Body of pancreas (tissue), 4 donors: ENCODE data around the gene CPXM2. TPM values are rescaled to one million over a fixed set of nuclear protein-coding genes. Genes with fewer than 3 reads are reported as not detected.

Source experiments
- ATAC-seq: fragments of 150-250 bp; one replicate; pipeline ENCODE4 v1.9.1; 2016
- DNase-seq, 4 donors: peaks; one replicate each; pipeline ENCODE4 v3.0.0-alpha.2; 2019
- H3K27ac ChIP-seq, 4 donors: fragments of 200-600 bp; sonication (generic); 1 replicate in 3 of 4; 2 replicates in 1 of 4; pipeline versions ENCODE4 v1.5.1 to v1.6.1; 2016 to 2019; ENCODE audit warnings: mild to moderate bottlenecking in 1 of 4, mixed read lengths in 1 of 4, moderate library complexity in 1 of 4
- H3K27me3 ChIP-seq, 2 donors: fragments of 200-600 bp; sonication (generic); one replicate each; pipeline ENCODE4 v1.6.0; 2016; ENCODE audit warnings: mild to moderate bottlenecking in 1 of 2
- H3K36me3 ChIP-seq, 2 donors: fragments of 200-600 bp; sonication (generic); replicated peaks in 1 of 2; 2 replicates each; pipeline ENCODE4 v1.5.1; 2016; ENCODE audit warnings: low read depth in 2 of 2; ENCODE audit not compliant: insufficient read depth in 1 of 2
- H3K4me1 ChIP-seq: fragments of 200-600 bp; sonication (generic); one replicate; pipeline ENCODE4 v1.6.0; 2016
- H3K4me3 ChIP-seq, 2 donors: fragments of 200-600 bp; sonication (generic); 1 replicate in 1 of 2; 2 replicates in 1 of 2; pipeline ENCODE4 v1.5.1; 2016 to 2019
- H3K9me3 ChIP-seq, 3 donors: fragments of 200-600 bp; sonication (generic); 1 replicate in 2 of 3; 2 replicates in 1 of 3; pipeline ENCODE4 v1.5.1; 2016
- POLR2A ChIP-seq, 3 donors: fragments of 450-650 bp; IDR thresholded peaks; one replicate each; pipeline ENCODE4 v1.6.1; 2016; ENCODE audit warnings: antibody characterized with exemption in 3 of 3, mild to moderate bottlenecking in 2 of 3
- WGBS, 2 donors: methylation state at CpG; one replicate each; pipeline ENCODE4 v1.1.5; 2017; 5-methylcytosine and 5-hydroxymethylcytosine counted together
- intact Hi-C: fragments of 100-400 bp; cut with DNase I; formaldehyde crosslinking; loops from one replicate; pipeline ENCODE4 v1.15.1; 2023
- total RNA-seq, 2 donors: library from RNA; depleted of rRNA; stranded (reverse); fragments of >200 nt; gene quantifications; one replicate each; pipeline ENCODE4 v1.1.0, GENCODE V29; 2016
- TF ChIP-seq, protein P1 (sequence below), 7 experiments: fragments of 450-650 bp in 4 of 7; fragments of 200-600 bp in 3 of 7; sonication (generic) in 3 of 7; IDR thresholded peaks; one replicate each; pipeline ENCODE4 v1.5.1; 2016 to 2019; ENCODE audit warnings: antibody characterized with exemption in 7 of 7

The CPXM2 gene
- total RNA-seq, 2 donors from 2014 or later, result 4.2 to 8.2 TPM

DNA sequence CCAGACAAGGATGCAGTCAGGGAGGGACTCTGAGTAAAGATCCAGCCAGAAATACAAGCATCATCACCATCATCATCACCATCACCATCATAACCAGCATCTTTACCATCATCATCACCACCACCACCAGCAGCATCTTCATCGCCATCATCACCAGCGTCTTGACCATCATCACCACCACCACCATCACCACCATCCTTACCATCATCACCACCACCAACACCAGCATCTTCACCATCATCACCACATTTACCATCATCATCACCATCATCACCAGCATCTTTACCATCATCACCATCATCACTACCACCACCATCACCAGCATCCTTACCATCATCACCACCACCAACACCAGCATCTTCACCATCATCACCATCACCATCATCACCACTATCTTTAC is 44.1 kb upstream of the CPXM2 start:
- H3K4me1 ChIP-seq, result no peaks in the 10 kb centered on the region
- H3K9me3 ChIP-seq, result no peaks in the 10 kb centered on the region
- H3K4me3 ChIP-seq, result no peak overlapping the region
- ATAC-seq (no peak), DNase-seq (no peak)
- H3K36me3 ChIP-seq, result no peaks in the 10 kb centered on the region
- no peaks in the 10 kb centered on the region for H3K27me3 ChIP-seq
- no peak overlapping the region for H3K27ac ChIP-seq
- intact Hi-C loops, result no loop called here
- no peak for TF ChIP-seq POLR2A (IDR thresholded peaks at IDR 0.05)
- TF ChIP-seq, protein P1, sequence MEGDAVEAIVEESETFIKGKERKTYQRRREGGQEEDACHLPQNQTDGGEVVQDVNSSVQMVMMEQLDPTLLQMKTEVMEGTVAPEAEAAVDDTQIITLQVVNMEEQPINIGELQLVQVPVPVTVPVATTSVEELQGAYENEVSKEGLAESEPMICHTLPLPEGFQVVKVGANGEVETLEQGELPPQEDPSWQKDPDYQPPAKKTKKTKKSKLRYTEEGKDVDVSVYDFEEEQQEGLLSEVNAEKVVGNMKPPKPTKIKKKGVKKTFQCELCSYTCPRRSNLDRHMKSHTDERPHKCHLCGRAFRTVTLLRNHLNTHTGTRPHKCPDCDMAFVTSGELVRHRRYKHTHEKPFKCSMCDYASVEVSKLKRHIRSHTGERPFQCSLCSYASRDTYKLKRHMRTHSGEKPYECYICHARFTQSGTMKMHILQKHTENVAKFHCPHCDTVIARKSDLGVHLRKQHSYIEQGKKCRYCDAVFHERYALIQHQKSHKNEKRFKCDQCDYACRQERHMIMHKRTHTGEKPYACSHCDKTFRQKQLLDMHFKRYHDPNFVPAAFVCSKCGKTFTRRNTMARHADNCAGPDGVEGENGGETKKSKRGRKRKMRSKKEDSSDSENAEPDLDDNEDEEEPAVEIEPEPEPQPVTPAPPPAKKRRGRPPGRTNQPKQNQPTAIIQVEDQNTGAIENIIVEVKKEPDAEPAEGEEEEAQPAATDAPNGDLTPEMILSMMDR (IDR thresholded peaks at IDR 0.05), result no peak
- WGBS, 2 donors, result 87% methylated on average over 2 of the region's 2 CpGs

DNA sequence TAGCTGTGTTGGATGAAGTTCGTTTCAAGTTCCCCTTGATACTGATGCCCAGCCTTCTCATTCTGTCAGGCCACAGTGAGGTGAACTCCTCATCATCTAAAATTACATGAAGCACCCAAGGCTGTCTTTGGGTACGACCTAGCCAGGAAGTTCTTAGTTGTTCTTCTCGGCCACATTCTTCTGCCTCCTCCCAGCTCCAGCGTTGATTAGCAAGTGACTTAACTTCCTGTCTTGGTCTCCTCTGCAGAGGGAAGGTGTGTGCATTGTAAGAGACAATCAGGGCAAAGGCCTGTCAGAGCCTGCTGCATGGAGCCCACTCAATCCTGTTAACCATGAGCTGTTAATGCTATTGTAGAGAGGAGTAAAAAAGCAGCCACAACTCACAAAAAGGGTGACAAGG is 43.2 kb upstream of the CPXM2 start:
- 55 to 57% methylated on average over 4 of the region's 4 CpGs for WGBS, 2 donors
- no peak for DNase-seq
- Histone ChIP-seq H3K27ac (no peak overlapping the region), H3K27me3 (no peaks in the 10 kb centered on the region), H3K9me3 (no peaks in the 10 kb centered on the region), H3K4me3 (no peak overlapping the region), H3K36me3 (no peaks in the 10 kb centered on the region), H3K4me1 (no peaks in the 10 kb centered on the region)
- no peak for TF ChIP-seq POLR2A (IDR thresholded peaks at IDR 0.05)
- TF ChIP-seq, protein P1 (IDR thresholded peaks at IDR 0.05), result no peak
- no peak for ATAC-seq
- intact Hi-C loops, result no loop called here

DNA sequence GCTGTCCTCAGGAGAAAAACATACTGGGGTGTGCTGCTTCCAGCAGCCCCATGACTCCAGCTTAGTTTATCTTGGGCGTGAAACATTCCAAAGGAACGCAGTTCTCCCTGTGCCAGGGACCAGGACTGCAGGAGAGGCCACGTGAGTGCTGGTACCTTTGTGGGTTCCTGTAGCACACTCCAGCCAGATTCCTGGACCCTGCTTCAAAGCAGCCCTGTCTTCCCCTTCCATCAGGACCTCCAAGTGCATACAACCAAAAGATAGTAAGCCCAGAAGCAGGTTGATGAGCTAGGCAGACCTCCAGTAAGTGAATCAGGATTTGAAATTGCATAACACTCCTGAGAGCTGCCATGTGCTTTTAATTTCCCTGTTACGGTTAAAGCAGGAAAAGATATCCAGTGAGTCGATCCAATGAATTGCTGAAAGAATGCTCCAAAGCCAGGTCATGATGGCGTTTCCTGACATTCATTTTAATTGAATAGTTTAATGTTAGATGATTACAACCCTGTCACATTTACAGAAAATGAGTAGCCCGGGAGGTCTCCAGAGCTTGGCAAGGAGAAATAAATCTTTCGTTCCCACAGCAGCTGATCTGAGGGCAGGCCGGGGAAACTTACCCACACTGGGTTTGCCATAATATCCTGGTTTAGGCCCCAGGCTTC is 38.9 kb upstream of the CPXM2 start:
- 61 to 67% methylated on average over 8 to 9 of the region's 9 CpGs for WGBS, 2 donors
- Histone ChIP-seq H3K9me3 (peaks cover 0 to 10% (median 0%) of the 10 kb centered on the region in 3 donors), H3K27ac (no peak overlapping the region), H3K4me3 (no peak overlapping the region), H3K4me1 (no peaks in the 10 kb centered on the region), H3K27me3 (no peaks in the 10 kb centered on the region), H3K36me3 (no peaks in the 10 kb centered on the region)
- intact Hi-C loops, result no loop called here
- ATAC-seq, result no peak
- DNase-seq, result no peak
- TF ChIP-seq POLR2A (IDR thresholded peaks at IDR 0.05), result no peak
- TF ChIP-seq, protein P1 (IDR thresholded peaks at IDR 0.05), result no peak

DNA sequence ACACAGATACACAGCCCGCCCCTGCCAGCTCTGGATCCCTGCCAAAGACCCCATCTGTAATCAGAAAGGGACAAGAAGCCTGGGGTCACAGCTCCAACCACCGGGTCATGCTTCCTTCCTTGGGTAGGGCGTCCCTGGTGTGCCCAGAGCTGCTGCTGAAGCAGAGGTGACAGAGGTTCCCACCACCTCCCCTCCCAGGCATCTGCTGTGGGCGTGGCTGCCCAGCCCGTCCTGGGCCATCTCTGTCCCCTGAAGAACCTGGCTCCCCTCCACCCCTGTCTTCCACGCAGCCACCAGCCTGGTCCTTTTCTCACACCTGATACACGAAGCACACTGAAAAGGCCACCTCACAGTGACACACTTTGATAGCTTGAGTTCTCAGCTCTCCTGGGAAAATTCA is 38.2 kb upstream of the CPXM2 start:
- Histone ChIP-seq H3K27me3 (no peaks in the 10 kb centered on the region), H3K4me3 (no peak overlapping the region), H3K4me1 (no peaks in the 10 kb centered on the region), H3K36me3 (no peaks in the 10 kb centered on the region), H3K9me3 (peaks cover 0 to 10% (median 0%) of the 10 kb centered on the region in 3 donors), H3K27ac (no peak overlapping the region)
- TF ChIP-seq POLR2A (IDR thresholded peaks at IDR 0.05), result no peak
- WGBS, 2 donors, result 41 to 59% methylated on average over 5 to 6 of the region's 7 CpGs
- ATAC-seq (no peak), DNase-seq (no peak)
- intact Hi-C loops, result no loop called here

DNA sequence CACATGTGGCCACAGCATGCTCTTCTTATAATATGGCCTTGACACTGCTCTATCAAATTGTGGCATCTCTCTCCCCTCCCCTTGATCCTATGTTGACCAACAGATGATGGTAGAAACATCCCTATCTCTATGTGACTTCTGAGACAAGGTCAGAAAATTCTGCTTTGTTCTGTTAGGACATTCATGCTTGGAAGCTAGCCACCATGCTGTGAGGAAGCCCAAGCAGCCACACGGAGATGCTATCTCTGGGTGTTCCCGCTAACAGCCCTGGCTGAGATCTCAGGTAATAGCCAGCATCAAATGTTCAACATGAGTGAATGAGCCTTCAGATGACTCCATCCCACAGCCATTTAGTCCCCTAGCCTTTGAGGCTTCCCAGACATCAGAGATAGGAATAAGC is 36.8 kb upstream of the CPXM2 start:
- 33 to 80% methylated on average over 1 to 2 of the region's 2 CpGs for WGBS, 2 donors

More for the DNA sequence above, 36.8 kb upstream of the CPXM2 start:
- peaks cover 0 to 10% (median 0%) of the 10 kb centered on the region in 3 donors for H3K9me3 ChIP-seq
- H3K27ac ChIP-seq, result no peak overlapping the region
- no peaks in the 10 kb centered on the region for H3K36me3 ChIP-seq
- no peak overlapping the region for H3K4me3 ChIP-seq
- intact Hi-C loops, result no loop called here
- no peaks in the 10 kb centered on the region for H3K27me3 ChIP-seq
- ATAC-seq, result no peak
- no peak for DNase-seq
- TF ChIP-seq, protein P1 (IDR thresholded peaks at IDR 0.05), result no peak
- no peak for TF ChIP-seq POLR2A (IDR thresholded peaks at IDR 0.05)
- no peaks in the 10 kb centered on the region for H3K4me1 ChIP-seq
